Neural cell (in vitro differentiated cells): ENCODE measurements around the gene RBFA. TPM values are rescaled to one million over a fixed set of nuclear protein-coding genes. Genes with fewer than 3 reads are reported as not detected.

Source experiments
- H2AFZ ChIP-seq: fragments of 200-600, 300-800 bp; sonication (generic), shearing (Covaris generic); 2 replicates; pipeline ENCODE4 v1.6.0; 2014; ENCODE audit warnings: low read depth, mild to moderate bottlenecking, antibody characterized with exemption, low read length, moderate library complexity
- H3F3A ChIP-seq: fragments of 200-600 bp; shearing (Covaris generic); 2 replicates; pipeline ENCODE4 v1.6.1; 2016; ENCODE audit warnings: mild to moderate bottlenecking, moderate library complexity, mixed read lengths, antibody characterized with exemption, low read length; ENCODE audit not compliant: insufficient read depth, poor library complexity, severe bottlenecking
- H3K27ac ChIP-seq: fragments of 200-600, 300-800 bp; sonication (generic), shearing (Covaris generic); 2 replicates; pipeline ENCODE4 v1.5.1; 2014; ENCODE audit warnings: mild to moderate bottlenecking, low read length, moderate library complexity
- H3K27me3 ChIP-seq: fragments of 300-800, 200-600 bp; sonication (generic), shearing (Covaris generic); 2 replicates; pipeline ENCODE4 v1.6.0; 2014; ENCODE audit warnings: mild to moderate bottlenecking, low read depth, low read length, moderate library complexity; ENCODE audit not compliant: insufficient read depth
- H3K36me3 ChIP-seq: fragments of 300-800, 200-600 bp; sonication (generic), shearing (Covaris generic); 2 replicates; pipeline ENCODE4 v1.5.1; 2014; ENCODE audit warnings: mild to moderate bottlenecking, antibody characterized with exemption, low read length, moderate library complexity; ENCODE audit not compliant: insufficient read depth
- H3K4me2 ChIP-seq: fragments of 300-800, 200-600 bp; sonication (generic), shearing (Covaris generic); 2 replicates; pipeline ENCODE4 v1.6.0; 2014; ENCODE audit warnings: mild to moderate bottlenecking, low read length
- H3K4me3 ChIP-seq: fragments of 300-800, 200-600 bp; sonication (generic), shearing (Covaris generic); 2 replicates; pipeline ENCODE4 v1.5.1; 2014; ENCODE audit warnings: mild to moderate bottlenecking, low read length, moderate library complexity
- H3K79me2 ChIP-seq: fragments of 200-600 bp; shearing (Covaris generic); replicated peaks from 2 replicates; pipeline ENCODE4 v1.6.0; 2014; ENCODE audit warnings: mild to moderate bottlenecking, low read length, moderate library complexity; ENCODE audit not compliant: insufficient read depth
- H3K9ac ChIP-seq: fragments of 300-800, 200-600 bp; sonication (generic), shearing (Covaris generic); 2 replicates; pipeline ENCODE4 v1.6.1; 2016; ENCODE audit warnings: mild to moderate bottlenecking, low read length, mixed read lengths
- H3K9me2 ChIP-seq: fragments of 200-600 bp; shearing (Covaris generic); 2 replicates; pipeline ENCODE4 v1.6.1; 2016; ENCODE audit warnings: mild to moderate bottlenecking, low read length, mixed read lengths; ENCODE audit not compliant: insufficient read depth
- H3K9me3 ChIP-seq: fragments of 200-600, 300-800 bp; sonication (generic), shearing (Covaris generic); 2 replicates; pipeline ENCODE4 v1.6.1; 2016; ENCODE audit warnings: mild to moderate bottlenecking, mixed run types, low read length, moderate library complexity, mixed read lengths
- H4K20me1 ChIP-seq: fragments of 200-600 bp; shearing (Covaris generic); 2 replicates; pipeline ENCODE4 v1.6.1; 2016; ENCODE audit warnings: mild to moderate bottlenecking, mixed run types; ENCODE audit not compliant: insufficient read depth
- EP300 ChIP-seq: fragments of 450-650 bp; conservative IDR thresholded peaks from 2 replicates; pipeline ENCODE4 v1.6.1; 2014; ENCODE audit warnings: antibody characterized with exemption, mild to moderate bottlenecking, moderate library complexity; ENCODE audit not compliant: poor library complexity, severe bottlenecking
- EZH2 ChIP-seq: fragments of 200-600, 300-800 bp; shearing (Covaris generic), sonication (generic); IDR thresholded peaks from 2 replicates; pipeline ENCODE4 v1.6.1; 2014; ENCODE audit warnings: antibody characterized with exemption, low read length, borderline replicate concordance, mild to moderate bottlenecking; ENCODE audit not compliant: insufficient read depth, poor library complexity, severe bottlenecking
- MXI1 ChIP-seq: fragments of 450-650 bp; conservative IDR thresholded peaks from 2 replicates; pipeline ENCODE4 v1.6.1; 2014; ENCODE audit warnings: antibody characterized with exemption, mild to moderate bottlenecking; ENCODE audit not compliant: poor library complexity, severe bottlenecking
- POLR2AphosphoS5 ChIP-seq: IDR thresholded peaks from 2 replicates; pipeline ENCODE4 v1.6.1; 2012
- RAD21 ChIP-seq: fragments of 450-650 bp; conservative IDR thresholded peaks from 2 replicates; pipeline ENCODE4 v1.6.1; 2014; ENCODE audit warnings: antibody characterized with exemption, mild to moderate bottlenecking, moderate library complexity
- REST ChIP-seq: IDR thresholded peaks from 2 replicates; pipeline ENCODE4 v1.6.1; 2012; ENCODE audit warnings: borderline replicate concordance
- SMC3 ChIP-seq: fragments of 450-650 bp; conservative IDR thresholded peaks from 2 replicates; pipeline ENCODE4 v1.6.1; 2014; ENCODE audit warnings: antibody characterized with exemption, mild to moderate bottlenecking, moderate library complexity; ENCODE audit not compliant: poor library complexity
- TAF1 ChIP-seq: IDR thresholded peaks from 2 replicates; pipeline ENCODE4 v1.6.1; 2012; ENCODE audit warnings: low read depth
- polyA plus RNA-seq: library from polyadenylated mRNA; depleted of rRNA; stranded (reverse); fragments of >200 nt; gene quantifications from 2 replicates; pipeline ENCODE4 v1.2.3, GENCODE V29; 2014
- TF ChIP-seq, protein P1 (sequence below): fragments of 450-650 bp; IDR thresholded peaks from 2 replicates; pipeline ENCODE4 v1.5.1; 2014; ENCODE audit warnings: antibody characterized with exemption, mild to moderate bottlenecking, moderate library complexity; ENCODE audit not compliant: poor library complexity, severe bottlenecking

Gene RBFA
- polyA plus RNA-seq, 1 donor from 2014 or later: 78.1 TPM

DNA sequence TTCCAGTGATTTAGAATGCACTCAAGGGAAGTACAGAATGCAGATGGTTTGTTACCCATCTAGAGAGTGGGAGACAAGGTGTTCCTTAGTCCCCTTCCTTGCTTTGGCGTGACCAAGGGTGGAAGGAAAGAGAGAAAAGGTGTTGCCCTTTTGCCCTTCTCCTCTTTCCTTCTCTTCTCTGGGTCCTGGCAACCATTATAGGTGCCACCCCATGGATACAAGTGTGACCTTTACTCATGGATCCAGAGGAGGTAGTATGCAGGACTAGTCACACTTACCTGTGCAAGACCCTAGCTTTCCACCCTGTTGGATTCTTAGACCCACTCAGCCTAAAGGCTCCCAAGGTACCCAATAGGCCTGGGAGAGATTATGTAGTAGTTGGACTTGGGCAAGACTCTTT, 11.6 kb upstream of the RBFA start:
- Histone ChIP-seq H3K9ac (no peak overlapping the region), H3K9me3 (peaks cover 28% of the 10 kb centered on the region), H3K9me2 (no peaks in the 10 kb centered on the region), H3K4me3 (no peak overlapping the region), H4K20me1 (no peaks in the 10 kb centered on the region), H3K27ac (no peak overlapping the region), H3K79me2 (no peaks in the 10 kb centered on the region), H3K27me3 (no peaks in the 10 kb centered on the region), H3K36me3 (no peaks in the 10 kb centered on the region), H3K4me2 (no peak overlapping the region), H2AFZ (no peak overlapping the region), H3F3A (no peaks in the 10 kb centered on the region)
- no peak for TF ChIP-seq POLR2AphosphoS5
- no peak for TF ChIP-seq EZH2
- no peak for TF ChIP-seq EP300
- TF ChIP-seq RAD21: no peak
- TF ChIP-seq, protein P1, sequence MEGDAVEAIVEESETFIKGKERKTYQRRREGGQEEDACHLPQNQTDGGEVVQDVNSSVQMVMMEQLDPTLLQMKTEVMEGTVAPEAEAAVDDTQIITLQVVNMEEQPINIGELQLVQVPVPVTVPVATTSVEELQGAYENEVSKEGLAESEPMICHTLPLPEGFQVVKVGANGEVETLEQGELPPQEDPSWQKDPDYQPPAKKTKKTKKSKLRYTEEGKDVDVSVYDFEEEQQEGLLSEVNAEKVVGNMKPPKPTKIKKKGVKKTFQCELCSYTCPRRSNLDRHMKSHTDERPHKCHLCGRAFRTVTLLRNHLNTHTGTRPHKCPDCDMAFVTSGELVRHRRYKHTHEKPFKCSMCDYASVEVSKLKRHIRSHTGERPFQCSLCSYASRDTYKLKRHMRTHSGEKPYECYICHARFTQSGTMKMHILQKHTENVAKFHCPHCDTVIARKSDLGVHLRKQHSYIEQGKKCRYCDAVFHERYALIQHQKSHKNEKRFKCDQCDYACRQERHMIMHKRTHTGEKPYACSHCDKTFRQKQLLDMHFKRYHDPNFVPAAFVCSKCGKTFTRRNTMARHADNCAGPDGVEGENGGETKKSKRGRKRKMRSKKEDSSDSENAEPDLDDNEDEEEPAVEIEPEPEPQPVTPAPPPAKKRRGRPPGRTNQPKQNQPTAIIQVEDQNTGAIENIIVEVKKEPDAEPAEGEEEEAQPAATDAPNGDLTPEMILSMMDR: no peak
- TF ChIP-seq SMC3: no peak
- no peak for TF ChIP-seq MXI1
- no peak for TF ChIP-seq TAF1
- TF ChIP-seq REST: no peak

- H3K79me2 ChIP-seq: no peaks in the 10 kb centered on the region
- no peaks in the 10 kb centered on the region for H3K36me3 ChIP-seq
- peaks cover 28% of the 10 kb centered on the region for H3K9me3 ChIP-seq
- H3K27ac ChIP-seq: no peak overlapping the region
- no peak overlapping the region for H3K9ac ChIP-seq
- H3K9me2 ChIP-seq: no peaks in the 10 kb centered on the region
- H3K4me3 ChIP-seq: no peak overlapping the region
- H3F3A ChIP-seq: no peaks in the 10 kb centered on the region
- H2AFZ ChIP-seq: no peak overlapping the region
- no peaks in the 10 kb centered on the region for H3K27me3 ChIP-seq
- TF ChIP-seq EP300 (no peak), RAD21 (no peak), REST (no peak), POLR2AphosphoS5 (no peak), SMC3 (no peak), TAF1 (no peak), MXI1 (no peak), EZH2 (no peak)
- TF ChIP-seq, protein P1: no peak
- H4K20me1 ChIP-seq: no peaks in the 10 kb centered on the region
- H3K4me2 ChIP-seq: no peak overlapping the region
Measured at GRCh38 chr18:80023173-80023572, 11.1 kb upstream of the RBFA start.
